ENCODE measurements around the gene RERE. TPM values are rescaled to one million over a fixed set of nuclear protein-coding genes. Genes with fewer than 3 reads are reported as not detected.

The RERE gene
- total RNA-seq, 2 experiments from 2014 or later, result 73.1 to 211 TPM

GRCh38 chr1:8303141-8303540, 514.3 kb downstream of the RERE start:
- no peaks in the 10 kb centered on the region for H4K20me1 ChIP-seq (ENCODE audit: insufficient read depth, low read length)
- intact Hi-C loops (cut with micrococcal nuclease; ENCODE audit: unreplicated experiment), result no loop called here
- TF ChIP-seq CTCF (conservative IDR thresholded peaks at IDR 0.05; ENCODE audit: low read length) (no peak), EZH2phosphoT487 (IDR thresholded peaks at IDR 0.05; ENCODE audit: borderline replicate concordance, low read depth, low read length) (no peak)
- H2AFZ ChIP-seq (ENCODE audit: low read length), result no peak overlapping the region
- H3K27ac ChIP-seq (ENCODE audit: low read depth, low read length, poor library complexity, severe bottlenecking), result no peak overlapping the region
- no peaks in the 10 kb centered on the region for H3K4me1 ChIP-seq (ENCODE audit: insufficient read depth, low read length, poor library complexity, severe bottlenecking)
- ChIA-PET CTCF (ENCODE audit: unreplicated experiment) (no interaction called here), POLR2A (interaction anchor here (0.5 kb wide), 1 partner anchor 171 kb away, joined by 4 read pairs; no protein-coding TSS in a partner anchor)
- H3K79me2 ChIP-seq (ENCODE audit: insufficient read depth, low read depth, low read length), result no peaks in the 10 kb centered on the region
- no peak overlapping the region for H3K4me3 ChIP-seq (ENCODE audit: low read depth, low read length, poor library complexity, severe bottlenecking)
- H3K4me2 ChIP-seq (ENCODE audit: low read length), result no peak overlapping the region
- DNase-seq (ENCODE audit: low spot score), result no peak
- BruUV-seq (replicated peaks), result no TSS peak
- H3K9me2 ChIP-seq (ENCODE audit: insufficient read depth, low read length), result no peaks in the 10 kb centered on the region
- no peaks in the 10 kb centered on the region for H3K9me3 ChIP-seq (ENCODE audit: low read length)
- H3K36me3 ChIP-seq (ENCODE audit: insufficient read depth, low read length), result no peaks in the 10 kb centered on the region

Small RNA genes lying within 50 kb of the gene (microRNA-seq; reads per million reads assigned to microRNA genes)
- 5.3 reads per million for gene MIR6728 (ENCODE audit: borderline replicate concordance)

Small RNA genes lying within 50 kb of the gene (small RNA-seq; reads per million reads assigned to genes)
- gene MIR6728 (not detected), gene RF00019 (not detected), gene RF00599 (not detected)

Other genes with a start within 250 kb of the RERE start
- gene ENO1, start 61.0 kb upstream of the RERE start, total RNA-seq (2014; rRNA removed; shearing (Covaris generic)), result 1,017 and 1,033 TPM in 2 replicates
- 884 and 1,337 TPM in 2 replicates for gene ENO1, start 61.0 kb upstream of the RERE start, total RNA-seq (2022)
- not detected in 2 replicates for gene CA6, start 128.2 kb upstream of the RERE start, total RNA-seq (2014; rRNA removed; shearing (Covaris generic))
- not detected in 2 replicates for gene CA6, start 128.2 kb upstream of the RERE start, total RNA-seq (2022)
- 0.15 TPM in 1 of 2 replicates, not detected in the other for gene SLC2A7, start 208.8 kb upstream of the RERE start, total RNA-seq (2014; rRNA removed; shearing (Covaris generic))
- not detected in 2 replicates for gene SLC2A7, start 208.8 kb upstream of the RERE start, total RNA-seq (2022)

Measured in OCI-LY7 (cell line).